Stimulated activated CD8-positive, alpha-beta memory T cell treated with anti-CD3 and anti-CD28 coated beads, Interleukin-7, amount 100 ng/mL, for 24 hours (primary cell): Measurements from ENCODE around the gene CIB4.
"Not testable (repeated sequence)": the region's sequence is repeated elsewhere in the genome, so short reads cannot be mapped to it uniquely, and the experiment has no call there.

Source experiments
- DNase-seq: peaks from one replicate; pipeline ENCODE4 v3.0.0-alpha.2; 2020; ENCODE audit warnings: low read depth

CIB4 gene

GRCh38 chr2:26666671-26667070 lies 25.5 kb upstream of the CIB4 start:
- DNase-seq: no peak

DNA sequence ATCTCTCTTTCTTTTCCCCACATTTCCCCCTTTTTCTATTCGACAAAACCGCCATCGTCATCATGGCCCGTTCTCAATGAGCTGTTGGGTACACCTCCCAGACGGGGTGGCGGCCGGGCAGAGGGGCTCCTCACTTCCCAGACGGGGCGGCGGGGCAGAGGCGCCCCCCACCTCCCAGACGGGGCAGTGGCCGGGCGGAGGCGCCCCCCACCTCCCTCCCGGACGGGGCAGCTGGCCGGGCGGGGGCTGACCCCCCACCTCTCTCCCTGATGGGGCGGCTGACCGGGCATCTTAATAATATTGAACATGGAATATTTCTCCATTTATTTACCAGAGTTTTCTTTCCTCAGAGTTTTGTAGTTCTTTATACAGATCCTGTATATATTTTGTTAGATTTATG lies 24.1 kb upstream of the CIB4 start:
- DNase-seq: not testable (repeated sequence)

GRCh38 chr2:26660363-26660962 lies 19.3 kb upstream of the CIB4 start:
- DNase-seq: no peak

- DNase-seq: no peak
Observed at GRCh38 chr2:26658691-26659346, 17.7 kb upstream of the CIB4 start.

DNA sequence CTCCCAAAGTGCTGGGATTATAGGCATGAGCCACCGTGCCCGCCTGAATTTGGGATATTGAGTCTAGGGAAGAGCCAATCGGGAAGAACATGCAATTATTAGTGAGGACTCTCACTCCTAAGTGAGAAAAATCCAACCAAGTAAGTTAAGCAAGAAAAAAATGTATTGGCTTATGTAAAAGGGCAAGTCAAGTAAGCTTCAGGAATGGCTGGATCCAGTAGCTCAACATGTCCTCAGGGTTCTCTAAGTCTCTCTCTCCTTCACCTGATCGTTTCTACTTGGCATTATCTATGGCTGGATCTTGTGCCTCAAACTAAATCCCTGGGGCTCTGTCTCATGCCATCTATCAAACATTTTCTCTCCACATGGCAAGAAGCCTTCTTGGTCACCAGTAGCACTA lies 16.1 kb upstream of the CIB4 start:
- DNase-seq: no peak

DNA sequence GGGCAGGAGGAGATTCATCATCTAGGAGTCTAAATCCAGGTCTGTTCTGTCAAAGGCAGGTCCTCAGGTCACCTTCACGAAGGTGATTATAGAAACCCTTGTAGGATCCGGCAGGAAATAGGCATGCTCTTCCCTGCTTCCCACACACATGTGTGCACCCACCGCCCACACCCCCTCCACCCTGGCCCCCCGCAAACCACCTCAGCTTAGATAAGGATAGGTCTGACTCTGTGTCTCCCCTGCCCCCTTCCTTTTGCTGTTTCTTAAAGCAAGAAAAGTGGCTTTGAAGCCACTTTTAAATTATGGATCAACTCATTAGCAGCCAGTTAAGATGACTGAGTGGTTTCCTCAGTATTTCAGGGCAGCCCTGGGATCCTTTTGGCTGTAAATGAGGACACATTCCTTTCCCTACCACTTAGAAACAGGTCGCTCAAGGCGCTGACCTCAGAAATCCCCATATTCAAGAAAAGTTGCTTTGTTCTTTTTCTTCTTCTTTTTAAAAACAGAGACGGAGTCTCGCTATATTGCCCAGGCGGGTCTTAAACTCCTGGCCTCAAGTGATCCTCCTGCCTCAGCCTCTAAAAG lies 14.5 kb upstream of the CIB4 start:
- no peak for DNase-seq

- DNase-seq: not testable (repeated sequence)
Observed at GRCh38 chr2:26655120-26655519, 14.0 kb upstream of the CIB4 start.

- DNase-seq: no peak
Observed at GRCh38 chr2:26654061-26654340, 12.8 kb upstream of the CIB4 start.

GRCh38 chr2:26653207-26654060 lies 12.3 kb upstream of the CIB4 start:
- DNase-seq: no peak

- DNase-seq: no peak
Observed at GRCh38 chr2:26652361-26653041, 11.3 kb upstream of the CIB4 start.

DNA sequence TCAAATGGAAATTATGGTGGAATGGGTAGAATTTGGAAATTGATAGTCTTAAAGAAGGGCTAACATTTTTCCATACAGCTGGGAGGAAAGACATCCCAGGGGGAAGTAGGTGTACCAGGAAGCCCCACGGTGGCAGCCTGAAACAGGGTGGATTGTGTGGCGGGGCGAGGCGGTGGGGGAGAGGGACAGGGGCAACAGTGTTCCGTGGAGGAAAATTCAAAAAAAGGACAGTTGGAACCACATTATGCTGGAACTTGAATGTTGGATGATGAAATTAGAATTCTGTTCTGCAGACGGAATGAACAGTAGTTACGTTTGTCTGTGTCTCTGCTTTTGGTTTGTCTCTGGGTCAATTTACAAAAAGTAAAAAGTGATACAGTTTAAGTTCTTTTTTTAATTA lies 10.6 kb upstream of the CIB4 start:
- DNase-seq: no peak

DNA sequence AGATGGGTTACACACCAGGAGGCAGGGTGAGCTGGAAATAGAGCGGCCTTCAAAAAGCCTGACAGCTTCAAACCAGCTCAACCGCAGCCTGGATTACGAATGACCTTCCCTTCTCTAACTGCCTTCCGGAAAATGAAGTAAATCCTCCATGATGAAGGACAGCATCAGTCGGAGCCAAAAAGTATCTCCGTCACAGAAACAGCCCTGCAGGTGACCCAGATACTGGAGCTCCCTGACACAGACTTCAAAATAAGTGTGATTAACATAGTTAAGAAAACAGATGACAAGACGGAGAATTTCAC lies 10.3 kb upstream of the CIB4 start:
- DNase-seq: no peak

DNA sequence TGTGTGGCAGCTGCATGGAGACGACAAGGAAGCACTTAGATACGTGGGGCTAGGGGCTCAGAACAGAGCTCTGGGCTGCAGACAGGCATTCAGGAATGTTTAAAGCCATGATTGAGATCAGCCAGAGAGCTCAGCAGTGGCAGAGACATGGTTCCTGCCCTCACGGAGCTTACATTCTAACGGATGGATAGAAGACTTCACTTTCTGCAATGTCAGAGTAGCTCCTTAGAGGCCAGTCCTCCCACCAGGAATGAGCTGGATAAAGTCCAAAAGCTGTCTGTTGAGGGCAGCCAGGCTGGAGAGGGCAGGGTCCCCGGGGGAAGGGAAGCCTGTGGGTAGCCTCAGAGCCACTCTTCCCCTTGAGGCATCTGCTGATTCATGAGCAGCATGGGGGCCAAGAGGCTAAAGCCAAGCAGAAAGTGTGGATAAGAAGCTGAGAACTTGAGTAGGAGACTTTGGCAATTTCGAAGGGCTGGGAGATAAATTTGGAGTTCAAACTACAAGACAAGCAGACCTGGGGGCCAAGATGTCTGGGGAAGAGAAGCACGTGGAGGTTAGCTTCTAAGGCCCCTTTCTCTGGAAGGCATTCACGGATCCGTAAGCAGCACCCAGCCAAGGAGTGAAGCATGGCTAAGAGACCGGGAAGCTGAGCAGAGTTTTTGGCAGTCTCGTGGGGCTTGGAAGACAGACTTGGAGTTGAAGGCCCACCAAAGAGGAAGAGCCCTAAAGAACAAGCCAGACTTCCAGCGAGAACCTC lies 9.7 kb upstream of the CIB4 start:
- no peak for DNase-seq

DNA sequence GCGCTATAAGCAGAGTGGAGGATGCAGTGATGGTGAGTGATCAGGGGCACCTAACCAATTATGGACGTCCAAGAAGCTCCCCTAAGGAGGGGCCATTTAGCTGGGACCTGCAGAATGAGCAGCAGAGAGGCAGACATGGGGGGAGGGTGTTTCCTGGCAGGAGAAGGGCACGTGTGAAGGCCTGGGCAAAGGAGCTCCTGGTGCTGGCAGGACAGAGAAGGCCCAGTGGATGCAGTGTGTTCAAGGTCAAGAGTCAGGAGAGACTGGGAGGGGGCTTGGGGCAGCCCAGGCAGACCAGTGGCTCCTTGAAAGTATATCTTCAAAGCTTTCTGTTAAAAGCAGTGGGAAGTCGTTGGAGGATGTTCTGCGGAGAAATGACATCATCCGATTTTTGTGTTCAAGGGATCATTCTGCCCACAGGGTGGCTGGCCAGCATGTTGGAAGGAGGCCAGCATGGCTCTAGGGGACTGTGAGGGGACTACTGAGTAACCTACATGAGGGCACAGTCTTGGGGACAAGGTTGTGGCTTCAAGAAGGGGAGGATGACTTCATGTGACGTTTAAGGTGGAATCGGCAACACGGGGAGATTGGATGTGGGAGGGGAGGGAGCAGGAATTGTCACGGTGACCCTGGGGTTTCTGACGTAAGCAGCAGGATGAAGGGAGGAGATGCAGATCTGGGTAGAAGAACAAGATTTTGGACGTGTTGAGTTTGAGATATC lies 9.0 kb upstream of the CIB4 start:
- DNase-seq: no peak

GRCh38 chr2:26649322-26649721 lies 8.2 kb upstream of the CIB4 start:
- no peak for DNase-seq

DNA sequence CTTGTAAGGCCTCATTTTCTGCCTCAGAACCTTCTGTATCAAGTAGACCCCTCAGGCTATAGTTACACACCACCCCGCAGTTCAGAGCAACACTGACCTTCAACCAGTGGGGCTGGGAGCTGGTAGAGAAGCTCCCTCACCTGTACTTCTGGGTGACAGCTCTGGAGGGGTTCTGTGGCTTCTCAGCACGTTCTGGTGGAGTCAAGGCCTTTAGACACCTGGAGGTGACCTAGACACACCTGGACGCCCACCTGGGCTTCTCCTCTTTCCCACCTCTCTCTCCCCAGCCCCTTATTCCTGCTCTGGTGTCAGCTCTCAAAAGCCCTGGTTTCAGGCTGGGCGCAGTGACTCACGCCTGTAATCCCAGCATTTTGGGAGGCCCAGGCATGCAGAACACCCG lies 7.3 kb upstream of the CIB4 start:
- no peak for DNase-seq

- no peak for DNase-seq
Observed at GRCh38 chr2:26647981-26648380, 6.8 kb upstream of the CIB4 start.

DNA sequence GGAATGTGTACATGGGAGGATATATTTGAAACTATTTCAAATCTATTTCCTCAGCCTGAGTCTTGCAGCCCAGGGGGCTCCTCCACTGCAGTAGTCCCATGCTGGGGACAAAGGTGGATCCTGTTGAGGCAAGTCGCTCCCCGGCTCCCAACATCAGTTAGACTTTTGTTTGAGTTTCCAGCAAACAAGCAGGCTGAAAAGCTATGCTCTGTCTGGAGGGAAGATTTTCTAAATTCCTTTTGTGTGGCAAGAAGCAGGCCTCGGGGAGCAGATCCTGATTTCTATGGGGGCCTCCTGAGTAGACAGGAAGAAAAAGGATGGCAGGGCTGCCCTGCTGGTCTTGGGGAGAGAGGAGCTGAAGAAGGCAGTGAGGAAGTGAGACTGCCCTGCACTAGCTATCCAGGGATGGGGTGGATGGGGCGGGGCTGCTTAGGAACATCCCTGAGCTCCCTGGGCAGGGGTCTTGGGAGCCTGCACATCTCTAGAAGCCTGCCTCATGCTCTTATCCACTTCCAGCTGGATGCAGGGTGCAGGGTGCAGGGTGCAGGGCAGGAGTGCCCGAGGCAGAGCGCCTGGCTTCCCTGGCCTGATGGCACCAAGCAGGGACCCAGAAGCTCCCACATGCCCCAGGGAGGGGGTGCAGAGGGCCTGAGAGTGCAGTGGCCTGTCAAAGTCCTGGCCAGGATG lies 6.0 kb upstream of the CIB4 start:
- no peak for DNase-seq

- DNase-seq: no peak
Observed at GRCh38 chr2:26645762-26646161, 4.6 kb upstream of the CIB4 start.

DNA sequence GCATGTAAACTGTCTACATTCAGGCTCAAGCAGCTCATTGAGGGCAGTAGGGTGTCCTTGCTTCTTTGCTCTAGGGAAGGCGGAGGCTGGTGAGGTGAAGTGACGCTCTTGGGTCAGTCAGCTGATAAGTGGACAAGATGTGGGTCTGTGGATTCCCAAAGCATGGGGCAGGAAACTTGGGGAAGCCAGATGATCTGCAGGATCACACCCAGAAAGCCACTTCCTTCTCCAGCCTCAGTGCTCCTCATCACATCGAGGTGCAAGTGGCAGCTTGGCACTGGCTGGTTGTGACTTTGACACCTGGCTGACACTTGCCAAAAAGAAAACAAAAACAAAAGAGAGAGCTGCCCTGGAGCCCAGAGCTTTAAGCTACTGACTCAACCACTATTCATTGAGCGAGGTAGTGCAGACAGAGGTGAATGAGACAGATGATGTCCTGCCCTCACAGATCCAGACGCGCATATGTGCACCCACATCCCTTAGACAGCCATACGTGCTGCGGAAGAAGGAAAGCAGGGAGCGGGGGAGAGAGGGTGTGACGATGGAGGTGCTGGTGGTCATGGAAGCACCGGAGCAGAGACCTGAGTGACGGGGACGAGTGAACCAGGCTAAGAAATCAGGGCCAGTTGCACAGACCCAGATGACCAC lies 3.1 kb upstream of the CIB4 start:
- DNase-seq: no peak
